ENCODE data around the gene ARHGAP35.

DNA sequence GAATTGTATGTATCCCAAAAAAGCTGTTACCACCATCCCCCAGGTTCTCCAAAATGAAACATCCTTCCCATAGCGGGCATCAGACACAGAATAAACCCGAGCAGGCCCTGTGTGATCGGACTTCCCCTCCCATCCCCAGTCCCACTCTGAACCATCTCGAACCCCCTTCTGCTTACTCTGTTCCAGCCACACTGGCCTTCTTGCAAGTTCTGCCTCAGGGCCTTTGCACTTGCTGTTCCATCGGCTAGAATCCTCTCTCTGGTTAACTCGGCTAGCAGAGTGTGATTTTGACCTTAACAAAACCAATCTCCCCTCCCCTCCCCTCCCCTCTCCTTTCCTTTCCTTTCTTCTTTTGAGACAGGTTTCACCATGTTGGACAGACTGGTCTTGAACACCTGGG lies 25.8 kb upstream of the ARHGAP35 start:
- TF ChIP-seq, protein P1, sequence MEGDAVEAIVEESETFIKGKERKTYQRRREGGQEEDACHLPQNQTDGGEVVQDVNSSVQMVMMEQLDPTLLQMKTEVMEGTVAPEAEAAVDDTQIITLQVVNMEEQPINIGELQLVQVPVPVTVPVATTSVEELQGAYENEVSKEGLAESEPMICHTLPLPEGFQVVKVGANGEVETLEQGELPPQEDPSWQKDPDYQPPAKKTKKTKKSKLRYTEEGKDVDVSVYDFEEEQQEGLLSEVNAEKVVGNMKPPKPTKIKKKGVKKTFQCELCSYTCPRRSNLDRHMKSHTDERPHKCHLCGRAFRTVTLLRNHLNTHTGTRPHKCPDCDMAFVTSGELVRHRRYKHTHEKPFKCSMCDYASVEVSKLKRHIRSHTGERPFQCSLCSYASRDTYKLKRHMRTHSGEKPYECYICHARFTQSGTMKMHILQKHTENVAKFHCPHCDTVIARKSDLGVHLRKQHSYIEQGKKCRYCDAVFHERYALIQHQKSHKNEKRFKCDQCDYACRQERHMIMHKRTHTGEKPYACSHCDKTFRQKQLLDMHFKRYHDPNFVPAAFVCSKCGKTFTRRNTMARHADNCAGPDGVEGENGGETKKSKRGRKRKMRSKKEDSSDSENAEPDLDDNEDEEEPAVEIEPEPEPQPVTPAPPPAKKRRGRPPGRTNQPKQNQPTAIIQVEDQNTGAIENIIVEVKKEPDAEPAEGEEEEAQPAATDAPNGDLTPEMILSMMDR (conservative IDR thresholded peaks at IDR 0.05; ENCODE audit: low read depth, low read length) = no peak
- TF ChIP-seq EZH2 (IDR thresholded peaks at IDR 0.05; ENCODE audit: low read length, unreplicated experiment) = no peak
